Stimulated activated naive CD8-positive, alpha-beta T cell treated with anti-CD3 and anti-CD28 coated beads, Interleukin-15, Interleukin-2, amounts not matched to agents 100 ng/mL and 50 ng/mL, for 24 hours (primary cell): ENCODE results near the gene ZER1.

Source experiments
- H3K27ac Mint-ChIP-seq: one replicate; pipeline ENCODE4 v1.8.0; 2021; ENCODE audit warnings: mild to moderate bottlenecking, mixed read lengths
- H3K27me3 Mint-ChIP-seq: one replicate; pipeline ENCODE4 v1.8.0; 2021; ENCODE audit warnings: mixed read lengths
- H3K36me3 Mint-ChIP-seq: one replicate; pipeline ENCODE4 v1.8.0; 2021; ENCODE audit warnings: low read depth, mixed read lengths
- H3K4me1 Mint-ChIP-seq: one replicate; pipeline ENCODE4 v1.8.0; 2021; ENCODE audit warnings: low read depth, mixed read lengths
- H3K4me3 Mint-ChIP-seq: one replicate; pipeline ENCODE4 v1.8.0; 2021; ENCODE audit warnings: mild to moderate bottlenecking, mixed read lengths
- H3K9me3 Mint-ChIP-seq: one replicate; pipeline ENCODE4 v1.8.0; 2021; ENCODE audit warnings: mixed read lengths

Gene ZER1

DNA sequence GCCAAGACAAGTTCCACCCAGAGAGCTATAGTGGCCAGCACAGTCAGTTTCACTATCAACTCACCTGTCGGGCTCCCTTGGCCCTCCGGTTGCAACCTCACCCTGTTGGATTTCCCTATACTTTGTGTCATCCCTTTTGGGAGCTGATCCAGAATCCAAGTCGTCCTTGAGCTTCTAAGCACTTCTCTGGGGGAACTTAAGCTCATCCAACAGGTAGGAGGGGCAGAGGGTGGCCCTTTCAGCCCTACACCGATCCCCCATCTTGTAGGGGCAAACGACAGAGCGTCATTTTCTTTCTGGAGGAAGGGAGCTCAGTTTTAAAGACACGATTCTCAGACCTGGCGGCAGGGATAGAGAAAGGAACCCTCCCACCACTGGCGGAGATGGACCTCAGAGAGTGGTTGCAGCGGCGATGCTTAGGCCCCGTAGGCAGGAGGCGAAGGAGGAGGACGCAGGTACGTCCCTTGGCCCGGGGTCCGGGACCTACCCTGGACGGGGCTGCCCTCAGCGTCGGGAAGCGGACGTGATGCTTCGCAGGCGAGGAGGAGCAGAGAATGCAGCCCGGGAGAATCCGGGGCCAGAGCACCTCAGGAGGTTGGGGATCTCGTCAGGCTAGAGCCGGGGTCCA, 519 bp downstream of the ZER1 start:
- Mint-ChIP-seq H3K36me3 (peaks cover 4% of the 10 kb centered on the region), H3K4me1 (peaks cover 22% of the 10 kb centered on the region), H3K9me3 (no peaks in the 10 kb centered on the region), H3K27me3 (no peaks in the 10 kb centered on the region), H3K4me3 (peak overlapping the region; percentile 94), H3K27ac (peak overlapping the region; percentile 92)

DNA sequence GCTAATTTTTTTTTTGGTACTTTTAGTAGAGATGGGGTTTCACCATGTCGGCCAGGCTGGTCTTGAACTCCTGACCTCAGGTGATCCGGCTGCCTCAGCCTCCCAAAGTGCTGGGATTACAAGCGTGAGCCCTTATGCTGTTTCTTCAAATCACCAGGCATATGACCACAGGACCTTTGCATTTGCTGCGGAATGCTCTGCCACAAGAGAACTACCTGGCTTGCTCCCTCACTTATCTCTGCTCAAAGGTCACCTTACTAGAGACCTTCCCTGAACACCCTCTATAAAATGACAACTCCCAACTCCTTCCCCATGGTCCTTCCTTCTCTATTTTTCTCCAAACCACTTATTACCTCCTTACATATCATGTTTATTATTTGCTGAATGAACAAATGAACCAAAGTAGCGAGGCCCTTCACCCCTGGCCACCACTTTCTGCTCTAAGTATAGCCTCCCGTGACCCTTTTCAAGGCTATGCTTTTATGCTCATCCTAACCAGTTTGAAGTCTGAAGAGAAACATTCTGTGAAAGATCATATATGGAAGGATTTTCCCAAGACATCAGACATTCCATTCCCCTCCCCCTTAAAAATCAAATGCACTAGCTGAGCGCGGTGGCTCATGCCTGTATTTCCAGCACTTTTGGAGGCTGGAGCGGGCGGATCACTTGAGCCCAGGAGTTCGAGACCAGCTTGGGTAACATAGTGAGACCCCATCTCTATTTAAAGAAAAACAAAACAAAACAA, 1.3 kb downstream of the ZER1 start:
- H3K4me3 Mint-ChIP-seq = peak overlapping the region; percentile 94
- peaks cover 22% of the 10 kb centered on the region for H3K4me1 Mint-ChIP-seq
- H3K36me3 Mint-ChIP-seq = peaks cover 4% of the 10 kb centered on the region
- no peaks in the 10 kb centered on the region for H3K27me3 Mint-ChIP-seq
- no peaks in the 10 kb centered on the region for H3K9me3 Mint-ChIP-seq
- H3K27ac Mint-ChIP-seq = peak overlapping the region; percentile 92

DNA sequence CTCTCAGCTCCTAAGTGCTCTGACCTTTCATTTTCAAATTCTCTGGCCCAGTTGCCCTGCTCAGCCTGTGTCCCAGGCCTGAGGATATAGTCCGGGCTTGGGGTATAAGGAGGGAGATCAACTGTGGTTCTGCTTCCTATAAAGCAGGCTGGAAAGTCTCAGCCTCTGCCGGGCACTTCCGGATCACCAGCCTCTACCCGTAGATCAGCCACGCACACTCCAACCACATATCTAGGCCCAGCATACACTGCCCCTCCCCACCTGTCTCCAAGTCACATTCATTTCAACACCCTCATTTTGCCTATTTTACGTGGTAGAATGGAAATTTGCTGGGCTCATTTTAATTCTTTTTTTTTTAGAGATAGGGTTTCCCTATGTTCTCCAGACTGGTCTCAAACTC, 3.1 kb downstream of the ZER1 start:
- H3K9me3 Mint-ChIP-seq = no peaks in the 10 kb centered on the region
- no peak overlapping the region for H3K27ac Mint-ChIP-seq
- H3K27me3 Mint-ChIP-seq = no peaks in the 10 kb centered on the region
- H3K36me3 Mint-ChIP-seq = peaks cover 4% of the 10 kb centered on the region
- H3K4me3 Mint-ChIP-seq = no peak overlapping the region
- H3K4me1 Mint-ChIP-seq = peaks cover 25% of the 10 kb centered on the region

DNA sequence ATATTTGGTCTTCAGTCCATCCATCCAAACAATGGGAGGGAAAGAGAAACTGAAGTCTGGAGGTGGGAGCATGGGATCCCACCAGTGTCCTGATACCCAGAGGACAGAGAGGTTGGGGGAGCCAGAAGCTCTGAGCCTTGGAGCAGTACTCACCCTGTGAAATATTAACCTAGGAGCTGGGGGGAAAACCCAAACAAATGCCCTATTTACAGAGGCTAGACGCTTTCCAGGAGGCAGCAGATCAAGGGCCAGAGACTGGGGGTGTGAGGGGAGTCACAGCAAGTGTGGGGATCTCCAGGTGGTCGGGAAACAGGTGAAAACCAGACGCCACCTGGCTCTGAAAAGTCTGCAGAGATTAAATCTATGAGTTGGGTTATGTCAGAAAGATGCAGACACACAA, 6.2 kb downstream of the ZER1 start:
- Mint-ChIP-seq H3K36me3 (peaks cover 4% of the 10 kb centered on the region), H3K4me3 (no peak overlapping the region), H3K27ac (no peak overlapping the region), H3K9me3 (no peaks in the 10 kb centered on the region), H3K27me3 (no peaks in the 10 kb centered on the region), H3K4me1 (peaks cover 15% of the 10 kb centered on the region)

DNA sequence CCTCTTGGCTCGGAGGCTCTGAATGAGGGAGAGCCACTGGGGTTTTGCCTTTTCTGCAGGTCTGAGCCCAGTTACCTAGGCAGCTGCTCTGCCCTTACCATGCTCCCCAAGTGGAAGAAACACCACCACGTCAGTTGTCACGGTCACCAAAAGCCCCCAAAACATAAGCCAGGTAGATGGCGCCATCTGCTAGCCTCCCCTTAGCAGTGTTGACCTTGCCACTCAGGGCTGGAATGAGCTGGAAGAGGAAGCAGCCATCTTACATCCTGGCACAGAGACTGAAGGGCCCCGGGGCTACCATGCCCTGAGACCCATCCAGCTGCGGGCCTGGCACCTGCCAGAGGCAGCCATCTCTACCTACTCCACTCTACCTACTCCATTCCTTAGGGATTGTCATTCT, 7.4 kb downstream of the ZER1 start:
- Mint-ChIP-seq H3K4me1 (peaks cover 7% of the 10 kb centered on the region), H3K4me3 (no peak overlapping the region), H3K9me3 (no peaks in the 10 kb centered on the region), H3K36me3 (peaks cover 4% of the 10 kb centered on the region), H3K27ac (no peak overlapping the region), H3K27me3 (no peaks in the 10 kb centered on the region)

DNA sequence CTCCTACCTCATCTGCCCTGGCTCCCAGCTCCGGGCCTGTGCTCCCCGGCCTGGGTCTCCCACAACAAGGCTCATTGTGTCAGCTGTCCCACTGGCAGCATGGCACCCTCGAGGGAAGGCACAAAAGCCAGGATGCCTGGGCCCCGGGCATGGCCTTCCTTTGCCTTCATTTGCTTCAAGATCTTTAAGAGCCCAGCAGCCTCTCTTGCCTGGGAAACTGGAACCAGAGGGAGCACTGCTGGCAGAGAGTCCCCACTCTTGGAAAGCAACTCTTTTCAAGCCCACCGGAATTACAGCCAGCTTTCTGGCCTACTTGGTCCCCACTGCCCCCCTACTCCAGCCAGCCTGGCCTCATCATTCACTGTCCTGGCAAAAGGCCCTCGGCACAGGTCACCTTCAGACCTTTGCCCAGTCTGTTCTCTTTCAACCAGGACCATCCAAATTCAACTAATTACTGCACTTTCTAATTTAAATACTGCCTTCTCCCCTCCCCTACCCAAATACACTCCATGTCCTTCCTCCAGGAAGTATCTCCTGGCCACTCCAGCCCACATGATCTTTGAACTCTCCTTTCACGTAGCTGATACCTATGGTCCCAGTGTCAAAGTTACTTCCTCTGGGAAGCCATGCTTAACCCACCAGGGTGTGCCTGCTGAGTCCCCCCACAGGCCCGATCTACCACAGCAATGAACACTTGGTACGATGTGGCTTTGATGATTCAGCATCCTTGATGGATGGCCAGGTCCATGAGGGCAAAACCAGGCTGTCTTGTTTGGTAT, 8.9 kb downstream of the ZER1 start:
- Mint-ChIP-seq H3K9me3 (no peaks in the 10 kb centered on the region), H3K4me1 (peaks cover 3% of the 10 kb centered on the region), H3K27ac (no peak overlapping the region), H3K36me3 (peaks cover 4% of the 10 kb centered on the region), H3K4me3 (no peak overlapping the region), H3K27me3 (no peaks in the 10 kb centered on the region)

DNA sequence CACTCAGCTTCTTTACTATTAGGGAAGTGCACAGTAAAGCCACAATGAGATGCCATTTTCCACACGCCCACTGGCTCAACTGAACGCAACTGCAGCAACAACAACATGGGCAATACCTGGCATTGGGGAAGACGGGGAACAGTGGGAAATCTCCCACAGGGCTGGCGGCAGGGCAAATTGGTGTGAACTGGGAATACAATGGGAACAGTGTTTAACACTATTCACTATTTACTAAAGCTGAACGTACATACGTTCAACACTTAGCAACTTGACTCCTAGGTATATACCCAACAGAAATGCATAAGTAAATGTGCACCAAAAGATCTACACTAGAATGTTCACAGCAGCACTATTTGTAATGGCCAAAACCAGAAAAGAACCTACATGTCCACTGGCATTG, 14.1 kb downstream of the ZER1 start:
- Mint-ChIP-seq H3K4me3 (no peak overlapping the region), H3K27me3 (no peaks in the 10 kb centered on the region), H3K4me1 (no peaks in the 10 kb centered on the region), H3K36me3 (no peaks in the 10 kb centered on the region), H3K27ac (no peak overlapping the region), H3K9me3 (no peaks in the 10 kb centered on the region)

DNA sequence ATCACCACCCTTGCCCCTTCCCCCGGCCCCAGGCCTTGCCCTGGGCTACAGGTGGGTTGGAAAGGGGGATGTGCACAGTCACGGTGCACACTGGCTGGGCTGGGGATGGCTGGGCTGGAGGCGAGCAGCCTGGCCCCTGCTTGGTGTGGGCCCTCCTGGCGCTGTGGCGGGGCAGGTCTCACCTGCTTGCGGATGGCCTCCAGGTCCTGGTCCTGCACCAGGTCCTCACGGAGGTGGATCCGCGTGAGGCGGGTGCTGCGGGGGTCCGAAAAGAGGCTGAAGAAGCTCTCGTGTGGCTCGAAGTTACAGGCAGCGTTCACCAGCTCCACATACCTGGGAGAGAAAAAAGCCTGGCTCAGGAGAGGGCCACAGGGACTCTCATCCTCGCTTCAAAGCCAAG, 18.1 kb downstream of the ZER1 start:
- H3K27me3 Mint-ChIP-seq = no peaks in the 10 kb centered on the region
- no peak overlapping the region for H3K27ac Mint-ChIP-seq
- peaks cover 4% of the 10 kb centered on the region for H3K36me3 Mint-ChIP-seq

DNA sequence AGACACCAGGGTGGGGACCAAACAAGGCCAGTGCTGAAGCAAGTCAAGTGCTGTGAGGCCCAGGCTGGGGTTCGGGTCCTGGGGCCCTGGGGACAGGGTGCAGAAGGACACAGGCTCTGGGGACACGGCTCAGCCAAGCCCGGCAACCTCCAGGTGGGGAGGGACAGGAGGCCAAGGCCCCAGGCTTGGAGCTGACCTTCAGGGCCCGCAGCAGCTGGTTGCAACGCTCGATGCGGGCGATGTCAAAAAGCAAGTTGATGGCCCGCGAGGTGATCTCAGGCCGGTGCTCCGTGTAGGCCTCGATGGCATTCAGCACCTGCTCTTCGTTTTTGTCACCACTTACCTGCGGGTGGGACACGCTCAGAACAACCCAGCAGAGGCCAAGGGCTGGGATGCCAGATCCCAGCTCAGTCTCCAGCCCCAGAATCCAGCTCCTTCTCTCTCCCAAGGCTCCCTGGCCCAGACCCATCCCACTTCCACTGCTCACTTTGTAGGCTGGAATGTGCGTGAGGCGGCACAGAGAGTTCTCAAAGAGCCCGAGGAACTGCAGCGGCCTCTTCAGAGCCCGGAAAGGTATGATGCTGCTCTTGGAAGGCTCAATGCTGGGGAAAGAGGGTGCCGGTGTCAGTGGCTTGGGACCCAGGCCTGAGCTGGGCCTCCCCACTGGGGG, 20.7 kb downstream of the ZER1 start:
- Mint-ChIP-seq H3K36me3 (peaks cover 4% of the 10 kb centered on the region), H3K9me3 (no peaks in the 10 kb centered on the region), H3K4me3 (no peak overlapping the region), H3K4me1 (no peaks in the 10 kb centered on the region), H3K27me3 (no peaks in the 10 kb centered on the region), H3K27ac (no peak overlapping the region)

More for the DNA sequence above, 18.1 kb downstream of the ZER1 start:
- Mint-ChIP-seq H3K4me1 (no peaks in the 10 kb centered on the region), H3K9me3 (no peaks in the 10 kb centered on the region), H3K4me3 (no peak overlapping the region)

DNA sequence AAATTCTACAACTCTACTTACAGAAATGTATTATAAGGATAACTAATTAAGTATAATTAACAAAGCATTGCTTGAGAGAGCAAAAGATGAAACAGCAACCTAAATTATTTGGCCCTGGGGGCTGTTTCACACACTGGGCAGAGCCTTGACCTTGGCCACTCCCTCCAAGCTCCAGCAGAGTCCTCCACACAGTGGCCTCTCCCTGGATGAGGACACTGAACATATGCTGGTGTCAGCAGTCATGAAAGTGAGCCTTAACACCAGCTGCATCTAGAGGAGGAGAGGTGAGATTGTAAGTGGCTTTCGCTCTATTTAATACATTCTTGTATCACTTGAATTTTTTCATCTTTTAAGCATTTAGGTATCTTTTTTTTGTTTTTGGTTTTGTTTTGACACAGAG, 24.5 kb downstream of the ZER1 start:
- Mint-ChIP-seq H3K27ac (no peak overlapping the region), H3K36me3 (peaks cover 4% of the 10 kb centered on the region), H3K4me3 (no peak overlapping the region), H3K9me3 (no peaks in the 10 kb centered on the region), H3K4me1 (no peaks in the 10 kb centered on the region), H3K27me3 (no peaks in the 10 kb centered on the region)

DNA sequence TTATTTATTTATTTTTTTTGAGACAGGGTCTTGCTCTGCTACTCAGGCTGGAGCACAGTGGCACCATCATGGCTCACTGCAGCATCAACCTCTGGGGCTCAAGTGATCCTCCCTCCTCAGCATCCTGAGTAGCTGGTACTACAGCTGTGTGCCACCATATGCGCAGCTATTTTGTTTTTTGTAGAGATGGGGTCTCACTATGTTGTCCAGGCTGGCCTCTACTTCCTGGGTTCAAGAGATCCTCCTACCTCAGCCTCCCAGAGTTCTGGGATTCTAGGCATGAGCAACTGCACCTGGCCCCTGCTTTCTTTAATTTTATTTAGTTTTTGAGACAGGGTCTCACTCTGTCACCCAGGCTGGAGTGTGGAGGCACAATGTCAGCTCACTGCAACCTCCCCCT, 28.3 kb downstream of the ZER1 start:
- Mint-ChIP-seq H3K4me1 (no peaks in the 10 kb centered on the region), H3K4me3 (no peak overlapping the region), H3K27ac (no peak overlapping the region)

DNA sequence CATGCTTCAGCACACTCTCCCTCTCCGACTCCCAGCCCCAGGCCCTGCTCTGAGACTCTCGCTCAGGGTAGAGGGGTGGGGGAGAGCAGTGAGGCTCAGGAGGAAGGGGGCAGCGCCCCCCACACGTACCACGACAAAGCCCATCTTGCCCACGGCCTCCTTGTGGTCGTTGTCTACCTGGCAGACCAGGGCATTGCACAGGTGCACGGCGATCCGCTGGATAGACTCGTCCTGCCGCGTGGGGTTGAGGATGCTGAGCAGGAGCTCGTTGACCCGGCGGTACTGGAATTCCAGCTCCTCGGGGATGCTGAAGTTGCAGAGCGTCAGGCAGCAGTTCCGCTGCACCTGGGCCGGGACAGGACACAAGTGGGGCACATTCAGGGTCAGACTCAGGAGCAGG, 29.3 kb downstream of the ZER1 start:
- no peaks in the 10 kb centered on the region for H3K27me3 Mint-ChIP-seq
- no peak overlapping the region for H3K27ac Mint-ChIP-seq

More for the DNA sequence above, 28.3 kb downstream of the ZER1 start:
- Mint-ChIP-seq H3K36me3 (peaks cover 5% of the 10 kb centered on the region), H3K27me3 (no peaks in the 10 kb centered on the region), H3K9me3 (no peaks in the 10 kb centered on the region)

DNA sequence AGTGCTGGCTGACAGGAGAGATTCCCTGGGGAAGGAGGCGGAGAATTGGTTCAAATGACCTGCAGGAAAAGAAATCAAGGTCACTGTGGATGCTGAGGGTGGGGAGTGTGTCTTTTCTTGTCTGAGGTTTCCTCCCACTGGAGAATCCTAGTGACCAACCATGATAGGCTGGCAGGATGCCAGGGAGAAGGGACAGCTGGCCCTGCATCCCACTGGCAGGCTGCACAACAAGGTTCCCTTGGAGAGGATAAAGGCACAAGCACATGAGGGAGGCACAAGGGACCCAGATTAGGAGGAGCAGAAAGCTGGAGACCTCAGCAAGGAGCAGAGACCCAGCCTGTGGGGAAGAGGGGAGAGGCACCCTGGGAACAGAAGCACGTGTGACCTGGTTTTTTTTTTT, 36.4 kb downstream of the ZER1 start:
- peaks cover 16% of the 10 kb centered on the region for H3K36me3 Mint-ChIP-seq
- no peaks in the 10 kb centered on the region for H3K4me1 Mint-ChIP-seq
- no peaks in the 10 kb centered on the region for H3K9me3 Mint-ChIP-seq
- H3K27ac Mint-ChIP-seq = no peak overlapping the region
- H3K4me3 Mint-ChIP-seq = no peak overlapping the region
- no peaks in the 10 kb centered on the region for H3K27me3 Mint-ChIP-seq

More for the DNA sequence above, 29.3 kb downstream of the ZER1 start:
- peaks cover 7% of the 10 kb centered on the region for H3K36me3 Mint-ChIP-seq
- no peaks in the 10 kb centered on the region for H3K9me3 Mint-ChIP-seq
- H3K4me3 Mint-ChIP-seq = no peak overlapping the region
- H3K4me1 Mint-ChIP-seq = no peaks in the 10 kb centered on the region

DNA sequence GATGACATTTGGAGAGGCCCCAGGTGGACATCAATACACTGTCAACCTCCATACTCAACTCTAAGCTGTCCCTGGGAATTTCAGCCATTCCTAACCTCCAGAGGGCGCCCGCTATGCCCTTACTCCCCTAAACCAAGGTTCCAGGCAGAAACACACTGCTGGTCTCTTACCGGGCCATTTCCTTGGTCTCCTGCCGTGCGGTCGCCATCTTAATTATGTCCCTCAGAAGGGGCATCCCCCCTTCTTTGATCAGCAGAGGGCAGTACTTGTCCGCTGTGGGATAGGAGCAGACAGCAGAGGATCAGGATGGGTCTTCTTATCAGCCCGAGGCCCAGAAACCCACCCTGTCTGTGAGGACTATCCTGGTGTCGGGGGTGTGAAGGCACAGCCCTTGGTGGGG, 38.5 kb downstream of the ZER1 start:
- H3K4me1 Mint-ChIP-seq = no peaks in the 10 kb centered on the region
- H3K27me3 Mint-ChIP-seq = no peaks in the 10 kb centered on the region
- H3K4me3 Mint-ChIP-seq = no peak overlapping the region
- no peak overlapping the region for H3K27ac Mint-ChIP-seq
- no peaks in the 10 kb centered on the region for H3K9me3 Mint-ChIP-seq
- H3K36me3 Mint-ChIP-seq = peaks cover 10% of the 10 kb centered on the region

DNA sequence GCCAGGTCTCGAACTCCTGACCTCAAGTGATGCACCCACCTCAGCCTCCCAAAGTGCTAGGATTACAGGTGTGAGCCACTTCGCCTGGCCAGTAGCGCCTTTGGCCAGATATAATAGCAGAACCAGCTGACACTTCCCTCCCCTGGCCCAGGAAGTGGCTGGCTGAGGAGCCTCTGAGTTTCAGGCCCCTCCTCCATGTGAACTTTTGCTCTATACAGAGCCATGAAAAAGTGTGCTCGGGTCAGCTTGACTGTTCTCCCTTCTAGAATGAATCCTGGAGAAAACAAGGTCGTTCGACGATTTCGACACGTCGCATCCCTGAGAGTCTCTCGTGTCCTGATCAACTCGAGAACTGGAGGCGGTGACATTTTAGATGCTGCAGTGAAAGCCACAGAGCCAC, 39.2 kb downstream of the ZER1 start:
- Mint-ChIP-seq H3K4me1 (peaks cover 2% of the 10 kb centered on the region), H3K4me3 (no peak overlapping the region), H3K9me3 (no peaks in the 10 kb centered on the region), H3K27ac (no peak overlapping the region), H3K36me3 (peaks cover 10% of the 10 kb centered on the region), H3K27me3 (no peaks in the 10 kb centered on the region)
